GM06990 (cell line): ENCODE data around the gene PRMT7.

Experiments
- DNase-seq: peaks from one replicate; pipeline ENCODE4 v3.0.0-alpha.2; 2011; ENCODE audit not compliant: insufficient read length; ENCODE audit errors: extremely low read depth
- H3K27me3 ChIP-seq: replicated peaks from 2 replicates; pipeline ENCODE4 v1.6.0; 2011; ENCODE audit warnings: low read length; ENCODE audit not compliant: control insufficient read depth, insufficient read depth
- H3K36me3 ChIP-seq: 2 replicates; pipeline ENCODE4 v1.5.1; 2011; ENCODE audit warnings: low read length; ENCODE audit not compliant: control insufficient read depth, insufficient read depth
- H3K4me3 ChIP-seq: replicated peaks from 2 replicates; pipeline ENCODE4 v1.5.1; 2011; ENCODE audit warnings: low read depth, mild to moderate bottlenecking, control low read depth, low read length
- TF ChIP-seq, protein P1 (sequence below): IDR thresholded peaks from 2 replicates; pipeline ENCODE4 v1.5.1; 2011; ENCODE audit warnings: low read length, control low read depth, mild to moderate bottlenecking, inconsistent platforms; ENCODE audit not compliant: insufficient read depth, poor library complexity, severe bottlenecking

Gene PRMT7

DNA sequence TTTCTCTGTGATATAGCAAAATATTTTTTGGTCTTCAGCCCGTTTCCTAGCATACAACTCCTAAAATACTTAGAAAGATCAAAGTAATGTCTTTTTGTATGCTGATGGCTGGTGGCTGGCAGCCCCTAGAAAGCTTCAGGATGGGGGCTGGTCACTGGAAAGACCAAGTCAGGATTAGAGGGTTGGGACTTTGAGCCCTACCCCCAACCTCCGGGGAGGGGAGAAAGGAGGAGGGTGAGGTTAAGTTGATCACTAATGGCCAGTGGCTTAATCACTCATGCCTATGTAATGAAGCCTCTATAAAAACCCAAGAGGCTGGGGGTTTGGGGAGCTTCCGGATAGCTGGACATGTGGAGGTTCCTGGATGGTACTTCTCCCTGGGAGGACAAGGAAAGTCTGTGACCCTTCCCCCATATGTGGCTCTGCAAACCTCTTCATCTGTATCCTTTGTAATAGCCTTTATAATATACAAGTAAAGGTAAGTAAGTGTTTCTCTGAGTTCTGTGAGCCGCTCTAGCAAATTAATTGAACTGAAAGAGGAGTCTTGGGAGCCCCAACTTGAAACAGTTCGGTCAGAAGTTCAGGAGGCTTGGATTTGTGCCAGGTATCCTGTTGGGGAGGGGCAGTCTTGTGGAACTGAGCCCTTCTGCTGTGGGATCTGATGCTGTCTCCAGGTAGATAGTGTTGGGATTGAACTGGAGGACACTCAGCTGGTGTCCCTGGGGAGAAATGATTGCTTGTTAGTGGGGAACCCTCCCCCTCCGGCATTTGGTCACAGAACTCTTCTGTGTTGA, 43.0 kb upstream of the PRMT7 start:
- no peak for DNase-seq
- Histone ChIP-seq H3K36me3 (peaks cover 3% of the 10 kb centered on the region), H3K4me3 (no peak overlapping the region), H3K27me3 (no peaks in the 10 kb centered on the region)
- TF ChIP-seq, protein P1, sequence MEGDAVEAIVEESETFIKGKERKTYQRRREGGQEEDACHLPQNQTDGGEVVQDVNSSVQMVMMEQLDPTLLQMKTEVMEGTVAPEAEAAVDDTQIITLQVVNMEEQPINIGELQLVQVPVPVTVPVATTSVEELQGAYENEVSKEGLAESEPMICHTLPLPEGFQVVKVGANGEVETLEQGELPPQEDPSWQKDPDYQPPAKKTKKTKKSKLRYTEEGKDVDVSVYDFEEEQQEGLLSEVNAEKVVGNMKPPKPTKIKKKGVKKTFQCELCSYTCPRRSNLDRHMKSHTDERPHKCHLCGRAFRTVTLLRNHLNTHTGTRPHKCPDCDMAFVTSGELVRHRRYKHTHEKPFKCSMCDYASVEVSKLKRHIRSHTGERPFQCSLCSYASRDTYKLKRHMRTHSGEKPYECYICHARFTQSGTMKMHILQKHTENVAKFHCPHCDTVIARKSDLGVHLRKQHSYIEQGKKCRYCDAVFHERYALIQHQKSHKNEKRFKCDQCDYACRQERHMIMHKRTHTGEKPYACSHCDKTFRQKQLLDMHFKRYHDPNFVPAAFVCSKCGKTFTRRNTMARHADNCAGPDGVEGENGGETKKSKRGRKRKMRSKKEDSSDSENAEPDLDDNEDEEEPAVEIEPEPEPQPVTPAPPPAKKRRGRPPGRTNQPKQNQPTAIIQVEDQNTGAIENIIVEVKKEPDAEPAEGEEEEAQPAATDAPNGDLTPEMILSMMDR, result no peak

DNA sequence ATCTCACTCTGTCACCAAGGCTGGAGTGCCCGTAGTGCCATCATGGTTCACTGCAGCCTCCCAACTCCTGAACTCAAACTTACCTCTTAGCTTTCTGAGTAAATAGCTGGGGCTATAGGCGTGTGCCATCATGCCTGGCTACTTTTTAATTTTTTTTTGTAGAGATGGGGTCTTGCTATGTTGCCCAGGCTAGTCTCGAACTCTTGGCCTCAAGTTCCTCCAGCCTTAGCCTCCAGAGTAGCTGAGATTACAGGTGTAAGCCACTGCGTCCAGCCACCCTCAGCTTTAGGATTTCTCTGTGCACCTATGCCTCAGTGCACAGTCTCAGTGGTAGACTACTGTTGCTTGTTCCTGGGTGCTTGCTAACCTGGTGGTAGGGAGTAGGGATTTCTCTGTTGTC, 41.0 kb upstream of the PRMT7 start:
- no peak for DNase-seq
- TF ChIP-seq, protein P1, result no peak
- Histone ChIP-seq H3K27me3 (no peaks in the 10 kb centered on the region), H3K36me3 (peaks cover 9% of the 10 kb centered on the region), H3K4me3 (no peak overlapping the region)

DNA sequence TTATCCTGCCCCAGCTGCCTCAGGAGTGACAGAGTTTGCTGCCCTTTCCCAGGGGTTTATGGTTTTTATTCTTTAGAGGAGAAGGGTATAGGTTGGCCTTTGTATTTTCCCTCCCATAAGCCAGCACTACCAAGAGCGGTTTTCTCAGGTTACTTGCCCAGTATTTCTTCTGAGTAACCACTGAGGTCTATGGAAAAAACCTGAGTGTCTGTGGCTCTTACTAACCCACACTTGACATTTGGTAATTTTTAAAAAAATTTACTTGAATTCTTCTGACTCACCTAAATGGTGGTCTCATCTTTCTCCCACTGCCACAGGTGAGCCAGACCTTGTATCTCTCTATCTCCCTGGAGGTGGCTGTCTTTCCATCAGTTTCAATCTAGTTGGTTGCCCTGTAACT, 40.5 kb upstream of the PRMT7 start:
- Histone ChIP-seq H3K4me3 (no peak overlapping the region), H3K36me3 (peaks cover 11% of the 10 kb centered on the region), H3K27me3 (no peaks in the 10 kb centered on the region)
- DNase-seq, result no peak
- TF ChIP-seq, protein P1, result no peak

DNA sequence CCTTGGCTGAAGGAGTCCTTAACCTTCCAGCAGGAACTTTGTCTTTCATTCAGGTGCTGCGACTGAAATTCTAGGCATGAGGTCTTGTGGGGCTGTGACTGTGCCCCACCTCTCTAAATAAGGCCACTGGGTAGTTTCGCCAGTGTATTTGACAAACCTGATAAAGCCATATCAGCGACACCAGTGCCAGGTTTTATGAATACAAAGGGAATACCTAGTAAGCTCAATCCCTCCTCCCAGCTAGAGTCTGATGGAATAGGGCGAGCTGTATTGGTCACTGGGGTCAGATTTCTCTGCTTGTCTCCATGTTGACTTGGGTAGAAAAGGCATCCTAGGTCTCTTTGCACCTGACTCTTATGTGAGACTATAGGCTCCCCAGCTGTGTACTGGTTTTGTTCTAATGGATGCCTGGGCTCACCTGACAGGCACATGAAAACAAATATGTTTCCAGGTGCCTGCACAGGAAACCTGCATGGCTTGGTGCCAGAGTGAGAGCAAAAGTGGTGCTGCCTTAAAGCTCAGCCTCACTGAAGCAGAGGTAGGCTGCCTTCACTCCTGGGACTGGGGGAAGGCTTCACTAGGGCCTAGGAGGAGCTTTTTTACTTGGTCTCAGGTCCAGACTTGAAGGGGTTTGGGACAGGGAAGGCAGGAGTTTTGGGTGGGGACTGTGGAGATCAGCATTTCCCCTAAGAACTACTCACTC, 38.2 kb upstream of the PRMT7 start:
- Histone ChIP-seq H3K27me3 (no peaks in the 10 kb centered on the region), H3K36me3 (peaks cover 11% of the 10 kb centered on the region), H3K4me3 (no peak overlapping the region)
- no peak for DNase-seq
- TF ChIP-seq, protein P1, result no peak

DNA sequence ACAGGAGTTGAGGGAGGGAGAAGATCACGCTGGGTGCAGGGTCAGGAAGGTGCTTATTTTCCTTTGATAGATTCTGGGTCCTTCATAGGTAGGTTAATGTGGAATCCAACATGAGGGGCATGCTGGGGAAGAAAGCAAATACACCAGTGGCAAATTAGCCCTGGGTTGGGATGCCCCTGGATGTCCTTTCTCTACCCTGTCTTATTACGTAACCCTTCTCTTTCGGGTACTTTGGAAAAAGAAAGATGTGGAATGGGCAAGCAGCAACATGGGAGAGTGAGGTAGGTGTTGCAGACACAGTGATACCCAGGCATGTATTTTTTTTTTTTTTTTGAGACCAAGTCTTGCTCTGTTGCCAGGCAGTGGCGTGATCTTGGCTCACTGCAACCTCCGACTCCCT, 37.4 kb upstream of the PRMT7 start:
- H3K36me3 ChIP-seq, result peaks cover 11% of the 10 kb centered on the region

More for the DNA sequence above, 37.4 kb upstream of the PRMT7 start:
- TF ChIP-seq, protein P1, result no peak
- Histone ChIP-seq H3K4me3 (no peak overlapping the region), H3K27me3 (no peaks in the 10 kb centered on the region)
- no peak for DNase-seq
